ENCODE measurements around the gene TSNAXIP1. TPM values are rescaled to one million over a fixed set of nuclear protein-coding genes. Genes with fewer than 3 reads are reported as not detected.

The TSNAXIP1 gene
- total and polyA plus RNA-seq, 2 experiments from 2014 or later: 0.97 to 2.4 TPM

GRCh38 chr16:67841816-67842508, 35.3 kb downstream of the TSNAXIP1 start, which contains the start of gene THAP11 (continued):
- TF ChIP-seq ZNF462 (CRISPR knock-in tag; IDR thresholded peaks at IDR 0.05) (no peak), STAT1 (IDR thresholded peaks at IDR 0.05; ENCODE audit: unreplicated experiment) (no peak), EZH2phosphoT487 (IDR thresholded peaks at IDR 0.05; ENCODE audit: unreplicated experiment) (no peak), JUNB (IDR thresholded peaks at IDR 0.05; ENCODE audit: unreplicated experiment) (no peak), POLR2AphosphoS5 (IDR thresholded peaks at IDR 0.05; ENCODE audit: low read depth) (peak; percentile 55)

DNA sequence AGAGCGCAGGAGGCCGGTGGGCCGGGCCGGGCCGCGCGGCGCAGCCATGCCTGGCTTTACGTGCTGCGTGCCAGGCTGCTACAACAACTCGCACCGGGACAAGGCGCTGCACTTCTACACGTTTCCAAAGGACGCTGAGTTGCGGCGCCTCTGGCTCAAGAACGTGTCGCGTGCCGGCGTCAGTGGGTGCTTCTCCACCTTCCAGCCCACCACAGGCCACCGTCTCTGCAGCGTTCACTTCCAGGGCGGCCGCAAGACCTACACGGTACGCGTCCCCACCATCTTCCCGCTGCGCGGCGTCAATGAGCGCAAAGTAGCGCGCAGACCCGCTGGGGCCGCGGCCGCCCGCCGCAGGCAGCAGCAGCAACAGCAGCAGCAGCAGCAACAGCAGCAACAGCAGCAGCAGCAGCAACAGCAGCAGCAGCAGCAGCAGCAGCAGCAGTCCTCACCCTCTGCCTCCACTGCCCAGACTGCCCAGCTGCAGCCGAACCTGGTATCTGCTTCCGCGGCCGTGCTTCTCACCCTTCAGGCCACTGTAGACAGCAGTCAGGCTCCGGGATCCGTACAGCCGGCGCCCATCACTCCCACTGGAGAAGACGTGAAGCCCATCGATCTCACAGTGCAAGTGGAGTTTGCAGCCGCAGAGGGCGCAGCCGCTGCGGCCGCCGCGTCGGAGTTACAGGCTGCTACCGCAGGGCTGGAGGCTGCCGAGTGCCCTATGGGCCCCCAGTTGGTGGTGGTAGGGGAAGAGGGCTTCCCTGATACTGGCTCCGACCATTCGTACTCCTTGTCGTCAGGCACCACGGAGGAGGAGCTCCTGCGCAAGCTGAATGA, 36.0 kb downstream of the TSNAXIP1 start:
- Histone ChIP-seq H3K9me2 (ENCODE audit: insufficient read depth) (no peaks in the 10 kb centered on the region), H3K4me2 (peak overlapping the region; percentile 87), H3K27ac (ENCODE audit: low read depth) (no peak overlapping the region; the same call in 1 of the 2 replicates), H3K4me3 (peak overlapping the region; percentile 91), H2AFZ (no peak overlapping the region; the same call in 1 of the 2 replicates), H3K4me1 (ENCODE audit: insufficient read depth) (peaks cover 29% of the 10 kb centered on the region), H4K20me1 (replicated peaks; ENCODE audit: insufficient read depth) (peaks cover 14% of the 10 kb centered on the region), H3K36me3 (ENCODE audit: insufficient read depth) (no peaks in the 10 kb centered on the region), H3K27me3 (ENCODE audit: insufficient read depth) (no peaks in the 10 kb centered on the region), H3F3A (replicated peaks; ENCODE audit: low read depth) (peaks cover 25% of the 10 kb centered on the region), H3K79me2 (replicated peaks; ENCODE audit: insufficient read depth) (peaks cover 35% of the 10 kb centered on the region)
- no peaks in the 10 kb centered on the region for H3K9me3 Mint-ChIP-seq
- peaks cover 15% of the 10 kb centered on the region for H3K27me3 Mint-ChIP-seq (ENCODE audit: insufficient read depth, low read depth, poor library complexity)
- peak overlapping the region; percentile 78 for H3K27ac Mint-ChIP-seq
- peak; percentile 8 for ATAC-seq
- peak; percentile 69 for DNase-seq (ENCODE audit: low spot score)
- peak overlapping the region; percentile 80 for H3K4me3 Mint-ChIP-seq
- H3K4me1 Mint-ChIP-seq: peaks cover 40% of the 10 kb centered on the region
- H3K36me3 Mint-ChIP-seq (ENCODE audit: low read depth): peaks cover 9% of the 10 kb centered on the region
- peak; percentile 34 to 36 for TF ChIP-seq CTCF (conservative IDR thresholded peaks at IDR 0.05; ENCODE audit: low read depth in 2 of 2)

Data from GM23338 (cell line).